Measurements from ENCODE around the gene FBXW10B. TPM values are rescaled to one million over a fixed set of nuclear protein-coding genes. Genes with fewer than 3 reads are reported as not detected.

The FBXW10B gene, protein sequence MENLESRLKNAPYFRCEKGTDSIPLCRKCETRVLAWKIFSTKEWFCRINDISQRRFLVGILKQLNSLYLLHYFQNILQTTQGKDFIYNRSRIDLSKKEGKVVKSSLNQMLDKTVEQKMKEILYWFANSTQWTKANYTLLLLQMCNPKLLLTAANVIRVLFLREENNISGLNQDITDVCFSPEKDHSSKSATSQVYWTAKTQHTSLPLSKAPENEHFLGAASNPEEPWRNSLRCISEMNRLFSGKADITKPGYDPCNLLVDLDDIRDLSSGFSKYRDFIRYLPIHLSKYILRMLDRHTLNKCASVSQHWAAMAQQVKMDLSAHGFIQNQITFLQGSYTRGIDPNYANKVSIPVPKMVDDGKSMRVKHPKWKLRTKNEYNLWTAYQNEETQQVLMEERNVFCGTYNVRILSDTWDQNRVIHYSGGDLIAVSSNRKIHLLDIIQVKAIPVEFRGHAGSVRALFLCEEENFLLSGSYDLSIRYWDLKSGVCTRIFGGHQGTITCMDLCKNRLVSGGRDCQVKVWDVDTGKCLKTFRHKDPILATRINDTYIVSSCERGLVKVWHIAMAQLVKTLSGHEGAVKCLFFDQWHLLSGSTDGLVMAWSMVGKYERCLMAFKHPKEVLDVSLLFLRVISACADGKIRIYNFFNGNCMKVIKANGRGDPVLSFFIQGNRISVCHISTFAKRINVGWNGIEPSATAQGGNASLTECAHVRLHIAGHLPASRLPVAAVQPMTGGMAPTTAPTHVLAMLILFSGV
- 1.2 and 2.2 TPM in 2 replicates for total RNA-seq

DNA sequence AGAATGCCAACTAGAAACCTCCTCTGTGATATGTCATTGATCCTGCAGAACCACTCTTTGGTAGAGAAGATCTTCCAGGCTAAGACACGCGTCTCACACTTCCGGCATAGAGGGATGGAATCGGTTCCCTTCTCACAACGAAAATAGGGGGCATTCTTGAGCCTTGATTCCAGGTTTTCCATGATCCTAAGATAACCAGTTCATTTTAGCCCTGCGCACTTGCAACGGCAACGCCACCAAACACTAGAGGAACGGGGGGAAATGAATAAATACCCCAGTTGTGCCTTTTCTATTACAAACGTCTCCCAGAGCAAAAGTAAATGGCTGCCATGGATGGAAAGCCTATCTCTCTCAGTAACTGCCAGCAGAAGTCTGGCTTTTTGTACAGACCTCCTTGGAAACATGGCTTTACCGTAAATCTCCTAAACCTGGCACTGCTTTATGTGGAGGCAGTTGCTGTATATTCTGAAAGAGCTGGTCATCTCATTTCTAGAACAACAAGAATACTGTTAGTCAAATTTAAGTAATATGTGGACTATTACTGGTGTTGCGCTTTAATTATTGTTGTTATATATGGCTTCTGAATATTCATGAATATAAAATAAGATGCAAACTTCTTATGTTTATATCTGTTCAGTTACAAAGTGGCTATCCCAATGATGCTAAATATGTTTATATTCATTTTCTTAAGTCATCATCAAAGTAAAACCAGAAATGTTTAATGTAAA, at the start of gene FBXW10B:
Gene FBXW10B (minus strand): TSS at position 374 of the 728 bp plus-strand sequence. CDS start 192 bp downstream, at position 182.

Small RNA genes lying within 50 kb of the gene (small RNA-seq; reads per million reads assigned to genes)
- gene AC005838.1 (not detected), gene RF00090 (not detected)

Other genes with a start within 250 kb of the FBXW10B start
- 0.87 and 5.9 TPM in 2 replicates for gene CDRT4, start 152.1 kb downstream of the FBXW10B start, total RNA-seq
- gene TVP23C, start 56.2 kb downstream of the FBXW10B start, total RNA-seq = 18.3 and 18.8 TPM in 2 replicates
- gene TRIM16, start 64.6 kb upstream of the FBXW10B start, total RNA-seq = 61.6 and 161 TPM in 2 replicates
- 38.2 and 39.7 TPM in 2 replicates for gene ZNF286A, start 80.0 kb upstream of the FBXW10B start, total RNA-seq
- 0.65 and 1.2 TPM in 2 replicates for gene TBC1D26, start 112.6 kb upstream of the FBXW10B start, total RNA-seq